ENCODE data around the gene FSCN2. TPM values are rescaled to one million over a fixed set of nuclear protein-coding genes. Genes with fewer than 3 reads are reported as not detected.

FSCN2 gene
- total RNA-seq, 2 experiments from 2014 or later = 1.6 to 6.7 TPM

GRCh38 chr17:81511554-81511803 is 16.7 kb upstream of the FSCN2 start:
- ChIA-PET CTCF (ENCODE audit: unreplicated experiment) (no interaction called here), POLR2A (interaction anchor here (0.9 kb wide), 1 partner anchor 27 kb away, joined by 3 read pairs; no protein-coding TSS in a partner anchor)
- Histone ChIP-seq H3K27ac (ENCODE audit: low read depth, low read length, poor library complexity, severe bottlenecking) (peak overlapping the region; percentile 68), H3K4me1 (ENCODE audit: insufficient read depth, low read length, poor library complexity, severe bottlenecking) (peaks cover 45% of the 10 kb centered on the region), H4K20me1 (ENCODE audit: insufficient read depth, low read length) (peaks cover 34% of the 10 kb centered on the region), H3K4me2 (ENCODE audit: low read length) (peak overlapping the region; percentile 97), H3K36me3 (ENCODE audit: insufficient read depth, low read length) (peaks cover 42% of the 10 kb centered on the region), H3K79me2 (ENCODE audit: insufficient read depth, low read depth, low read length) (peaks cover 47% of the 10 kb centered on the region), H3K4me3 (ENCODE audit: low read depth, low read length, poor library complexity, severe bottlenecking) (peak overlapping the region; percentile 90), H3K9me2 (ENCODE audit: insufficient read depth, low read length) (no peaks in the 10 kb centered on the region), H3K9me3 (ENCODE audit: low read length) (no peaks in the 10 kb centered on the region), H2AFZ (ENCODE audit: low read length) (no peak overlapping the region)
- no peak for DNase-seq (ENCODE audit: low spot score)
- no peak for TF ChIP-seq EZH2phosphoT487 (IDR thresholded peaks at IDR 0.05; ENCODE audit: borderline replicate concordance, low read depth, low read length)
- intact Hi-C loops (cut with micrococcal nuclease; ENCODE audit: unreplicated experiment) = loop anchor here (2.0 to 10.0 kb wide), 3 partner anchors 117 to 586 kb away; partner anchors contain the start of genes BAHCC1 and FASN
- BruUV-seq (replicated peaks) = no TSS peak

GRCh38 chr17:81511804-81512561 is 16.2 kb upstream of the FSCN2 start:
- Histone ChIP-seq H3K36me3 (ENCODE audit: insufficient read depth, low read length) (peaks cover 42% of the 10 kb centered on the region), H3K27ac (ENCODE audit: low read depth, low read length, poor library complexity, severe bottlenecking) (peak overlapping the region; percentile 68), H3K4me1 (ENCODE audit: insufficient read depth, low read length, poor library complexity, severe bottlenecking) (peaks cover 50% of the 10 kb centered on the region), H3K4me3 (ENCODE audit: low read depth, low read length, poor library complexity, severe bottlenecking) (peak overlapping the region; percentile 90), H4K20me1 (ENCODE audit: insufficient read depth, low read length) (peaks cover 34% of the 10 kb centered on the region), H3K79me2 (ENCODE audit: insufficient read depth, low read depth, low read length) (peaks cover 51% of the 10 kb centered on the region), H3K9me3 (ENCODE audit: low read length) (no peaks in the 10 kb centered on the region), H3K9me2 (ENCODE audit: insufficient read depth, low read length) (no peaks in the 10 kb centered on the region), H2AFZ (ENCODE audit: low read length) (no peak overlapping the region), H3K4me2 (ENCODE audit: low read length) (peak overlapping the region; percentile 97)
- BruUV-seq (replicated peaks) = no TSS peak
- DNase-seq (ENCODE audit: low spot score) = peak; percentile 52
- TF ChIP-seq CTCF (conservative IDR thresholded peaks at IDR 0.05; ENCODE audit: low read length) (no peak), EZH2phosphoT487 (IDR thresholded peaks at IDR 0.05; ENCODE audit: borderline replicate concordance, low read depth, low read length) (no peak)
- intact Hi-C loops (cut with micrococcal nuclease; ENCODE audit: unreplicated experiment) = loop anchor here (2.0 to 10.0 kb wide), 3 partner anchors 117 to 585 kb away; partner anchors contain the start of genes BAHCC1 and FASN
- POLR2A ChIA-PET = interaction anchor here (0.9 kb wide), 1 partner anchor 27 kb away, joined by 3 read pairs; no protein-coding TSS in a partner anchor
- CTCF ChIA-PET (ENCODE audit: unreplicated experiment) = no interaction called here

- H4K20me1 ChIP-seq (ENCODE audit: insufficient read depth, low read length) = peaks cover 34% of the 10 kb centered on the region
- H3K4me1 ChIP-seq (ENCODE audit: insufficient read depth, low read length, poor library complexity, severe bottlenecking) = peaks cover 58% of the 10 kb centered on the region
- peaks cover 51% of the 10 kb centered on the region for H3K79me2 ChIP-seq (ENCODE audit: insufficient read depth, low read depth, low read length)
- peak within 1 kb of the TSS; percentile 11; the same call in 1 of the 2 replicates for H2AFZ ChIP-seq (ENCODE audit: low read length)
- no TSS peak for BruUV-seq (replicated peaks)
- CTCF ChIA-PET (ENCODE audit: unreplicated experiment) = no interaction called here
- H3K9me2 ChIP-seq (ENCODE audit: insufficient read depth, low read length) = no peaks in the 10 kb centered on the region
- POLR2A ChIA-PET = interaction anchor here (0.9 to 1.1 kb wide), 2 partner anchors 28 to 40 kb away, joined by 3 read pairs; partner anchors contain the start of gene FAAP100
- DNase-seq (ENCODE audit: low spot score) = peak; percentile 98
- peak within 1 kb of the TSS; percentile 97 for H3K4me2 ChIP-seq (ENCODE audit: low read length)
- TF ChIP-seq CTCF (conservative IDR thresholded peaks at IDR 0.05; ENCODE audit: low read length) = no peak
- no peak for TF ChIP-seq EZH2phosphoT487 (IDR thresholded peaks at IDR 0.05; ENCODE audit: borderline replicate concordance, low read depth, low read length)
- H3K4me3 ChIP-seq (ENCODE audit: low read depth, low read length, poor library complexity, severe bottlenecking) = peak within 1 kb of the TSS; percentile 90
- peak within 1 kb of the TSS; percentile 89 for H3K27ac ChIP-seq (ENCODE audit: low read depth, low read length, poor library complexity, severe bottlenecking)
- H3K36me3 ChIP-seq (ENCODE audit: insufficient read depth, low read length) = peaks cover 42% of the 10 kb centered on the region
- H3K9me3 ChIP-seq (ENCODE audit: low read length) = no peaks in the 10 kb centered on the region
- intact Hi-C loops (cut with micrococcal nuclease; ENCODE audit: unreplicated experiment) = loop anchor here (5.0 to 10.0 kb wide), 2 partner anchors 118 to 585 kb away; partner anchors contain the start of genes BAHCC1 and FASN
Observed at GRCh38 chr17:81512562-81513371, 15.4 kb upstream of the FSCN2 start, which contains the start of gene ACTG1. Gene ACTG1 (minus strand): TSS chr17:81512799. CDS start chr17:81512354, 445 bp downstream.

All from OCI-LY7 (cell line).